ENCODE results near the gene FAM168A. TPM values are rescaled to one million over a fixed set of nuclear protein-coding genes. Genes with fewer than 3 reads are reported as not detected.

Gene FAM168A
- total and polyA plus RNA-seq, 2 experiments from 2014 or later, result 6.3 to 24.5 TPM

GRCh38 chr11:73529204-73529530 is 68.7 kb downstream of the FAM168A start:
- H3K4me1 ChIP-seq (ENCODE audit: insufficient read depth), result peaks cover 33% of the 10 kb centered on the region
- H3K27me3 ChIP-seq, result no peaks in the 10 kb centered on the region
- no peak for TF ChIP-seq EZH2 (IDR thresholded peaks at IDR 0.05; ENCODE audit: borderline replicate concordance)
- no peak for TF ChIP-seq CTCF (IDR thresholded peaks at IDR 0.05; ENCODE audit: poor library complexity)
- TF ChIP-seq EZH2phosphoT487 (IDR thresholded peaks at IDR 0.05; ENCODE audit: low read depth, severe bottlenecking, unreplicated experiment), result no peak
- H3K4me2 ChIP-seq, result no peak overlapping the region
- no peak overlapping the region for H2AFZ ChIP-seq
- H4K20me1 ChIP-seq (ENCODE audit: insufficient read depth, poor library complexity, severe bottlenecking), result no peaks in the 10 kb centered on the region
- no peaks in the 10 kb centered on the region for H3K9me2 ChIP-seq (replicated peaks; ENCODE audit: insufficient read depth)
- DNase-seq (ENCODE audit: low spot score), result no peak
- H3K9me3 ChIP-seq (ENCODE audit: low read depth), result no peaks in the 10 kb centered on the region
- H3K4me3 ChIP-seq, result no peak overlapping the region
- no peaks in the 10 kb centered on the region for H3K36me3 ChIP-seq (replicated peaks; ENCODE audit: insufficient read depth, low read depth)
- H3K79me2 ChIP-seq, result peaks cover 26% of the 10 kb centered on the region
- H3K27ac ChIP-seq, result no peak overlapping the region

GRCh38 chr11:73528483-73529203 is 69.3 kb downstream of the FAM168A start:
- no peak for DNase-seq (ENCODE audit: low spot score)

GRCh38 chr11:73528013-73528412 is 69.9 kb downstream of the FAM168A start:
- Histone ChIP-seq H3K9me3 (ENCODE audit: low read depth) (no peaks in the 10 kb centered on the region), H3K36me3 (replicated peaks; ENCODE audit: insufficient read depth, low read depth) (no peaks in the 10 kb centered on the region), H3K9me2 (replicated peaks; ENCODE audit: insufficient read depth) (no peaks in the 10 kb centered on the region), H3K4me2 (peak overlapping the region; percentile 65), H3K79me2 (peaks cover 32% of the 10 kb centered on the region), H2AFZ (no peak overlapping the region), H3K4me1 (ENCODE audit: insufficient read depth) (peaks cover 33% of the 10 kb centered on the region), H3K4me3 (no peak overlapping the region), H3K27me3 (no peaks in the 10 kb centered on the region), H3K27ac (no peak overlapping the region), H4K20me1 (ENCODE audit: insufficient read depth, poor library complexity, severe bottlenecking) (no peaks in the 10 kb centered on the region)
- DNase-seq (ENCODE audit: low spot score), result no peak
- TF ChIP-seq CTCF (IDR thresholded peaks at IDR 0.05; ENCODE audit: poor library complexity), result no peak
- TF ChIP-seq EZH2 (IDR thresholded peaks at IDR 0.05; ENCODE audit: borderline replicate concordance), result no peak
- no peak for TF ChIP-seq EZH2phosphoT487 (IDR thresholded peaks at IDR 0.05; ENCODE audit: low read depth, severe bottlenecking, unreplicated experiment)
- 87% methylated on average over 5 of the region's 5 CpGs for WGBS (ENCODE audit: low lambda C conversion rate, missing lambda C conversion rate)

More at GRCh38 chr11:73528483-73529203, 69.3 kb downstream of the FAM168A start:
- Histone ChIP-seq H3K27ac (no peak overlapping the region), H3K36me3 (replicated peaks; ENCODE audit: insufficient read depth, low read depth) (no peaks in the 10 kb centered on the region), H3K27me3 (no peaks in the 10 kb centered on the region), H3K4me2 (peak overlapping the region; percentile 65), H4K20me1 (ENCODE audit: insufficient read depth, poor library complexity, severe bottlenecking) (no peaks in the 10 kb centered on the region), H2AFZ (no peak overlapping the region), H3K4me1 (ENCODE audit: insufficient read depth) (peaks cover 33% of the 10 kb centered on the region), H3K9me2 (replicated peaks; ENCODE audit: insufficient read depth) (no peaks in the 10 kb centered on the region), H3K9me3 (ENCODE audit: low read depth) (no peaks in the 10 kb centered on the region), H3K4me3 (no peak overlapping the region), H3K79me2 (peaks cover 27% of the 10 kb centered on the region)
- WGBS (ENCODE audit: low lambda C conversion rate, missing lambda C conversion rate), result 42% methylated on average over 5 of the region's 5 CpGs
- TF ChIP-seq EZH2 (IDR thresholded peaks at IDR 0.05; ENCODE audit: borderline replicate concordance), result no peak
- no peak for TF ChIP-seq EZH2phosphoT487 (IDR thresholded peaks at IDR 0.05; ENCODE audit: low read depth, severe bottlenecking, unreplicated experiment)
- TF ChIP-seq CTCF (IDR thresholded peaks at IDR 0.05; ENCODE audit: poor library complexity), result no peak
